Gastroesophageal sphincter (tissue), 4 donors: ENCODE measurements around the gene NABP2. TPM values are rescaled to one million over a fixed set of nuclear protein-coding genes. Genes with fewer than 3 reads are reported as not detected.
A peak's percentile ranks its signal among the peaks of the same experiment; 100 is the strongest.

Experiments used
- ATAC-seq: fragments of 150-250 bp; one replicate; pipeline ENCODE4 v1.9.1; 2016; ENCODE audit warnings: mild to moderate bottlenecking, moderate library complexity
- H3K27ac ChIP-seq, 4 donors: fragments of 200-600 bp; sonication (generic) in 3 of 4; 1 replicate in 3 of 4; 2 replicates in 1 of 4; pipeline ENCODE4 v1.5.1; 2016 to 2019
- H3K27me3 ChIP-seq: fragments of 200-600 bp; sonication (generic); one replicate; pipeline ENCODE4 v1.5.1; 2019
- H3K36me3 ChIP-seq, 2 donors: fragments of 200-600 bp; sonication (generic); one replicate each; pipeline ENCODE4 v1.5.1; 2019; ENCODE audit warnings: control low read depth in 1 of 2
- H3K4me1 ChIP-seq, 3 donors: fragments of 200-600 bp; sonication (generic); 1 replicate in 2 of 3; 2 replicates in 1 of 3; pipeline ENCODE4 v1.5.1; 2016 to 2019; ENCODE audit warnings: control low read depth in 2 of 3
- H3K4me3 ChIP-seq, 2 donors: fragments of 200-600 bp; sonication (generic); one replicate each; pipeline ENCODE4 v1.5.1; 2019; ENCODE audit warnings: mild to moderate bottlenecking in 1 of 2, moderate library complexity in 1 of 2
- H3K9me3 ChIP-seq, 3 donors: fragments of 200-600 bp; sonication (generic); one replicate each; pipeline ENCODE4 v1.5.1; 2017 to 2019; ENCODE audit warnings: control low read depth in 2 of 3
- EP300 ChIP-seq: sonication (generic); formaldehyde crosslinking; IDR thresholded peaks from one replicate; pipeline ENCODE4 v1.6.1; 2017; ENCODE audit warnings: antibody characterized with exemption, mild to moderate bottlenecking
- POLR2A ChIP-seq, 2 donors: fragments of 450-650 bp; IDR thresholded peaks; one replicate each; pipeline ENCODE4 v1.6.1; 2017; ENCODE audit warnings: antibody characterized with exemption in 2 of 2, mild to moderate bottlenecking in 2 of 2, moderate library complexity in 1 of 2
- POLR2AphosphoS5 ChIP-seq: sonication (generic); formaldehyde crosslinking; IDR thresholded peaks from one replicate; pipeline ENCODE4 v1.6.1; 2017; ENCODE audit warnings: antibody characterized with exemption
- WGBS, 2 donors: methylation state at CpG; one replicate each; pipeline ENCODE4 v1.1.5; 2018; ENCODE audit warnings: low coverage in 1 of 2; 5-methylcytosine and 5-hydroxymethylcytosine counted together
- total RNA-seq, 4 donors: library from RNA; depleted of rRNA; stranded (reverse); fragments of >200 nt; gene quantifications; one replicate each; pipeline ENCODE4 v1.1.0, GENCODE V29; 2016
- TF ChIP-seq, protein P1 (sequence below), 4 experiments: fragments of 200-600 bp in 2 of 4; fragments of 450-650 bp in 2 of 4; sonication (generic) in 1 of 4; IDR thresholded peaks; one replicate each; pipeline ENCODE4 v1.5.1; 2017 to 2019; ENCODE audit warnings: antibody characterized with exemption in 4 of 4, mild to moderate bottlenecking in 2 of 4, moderate library complexity in 2 of 4

Gene NABP2
- total RNA-seq, 4 donors from 2014 or later, result 23.7 to 34.7 (median 28.8) TPM

DNA sequence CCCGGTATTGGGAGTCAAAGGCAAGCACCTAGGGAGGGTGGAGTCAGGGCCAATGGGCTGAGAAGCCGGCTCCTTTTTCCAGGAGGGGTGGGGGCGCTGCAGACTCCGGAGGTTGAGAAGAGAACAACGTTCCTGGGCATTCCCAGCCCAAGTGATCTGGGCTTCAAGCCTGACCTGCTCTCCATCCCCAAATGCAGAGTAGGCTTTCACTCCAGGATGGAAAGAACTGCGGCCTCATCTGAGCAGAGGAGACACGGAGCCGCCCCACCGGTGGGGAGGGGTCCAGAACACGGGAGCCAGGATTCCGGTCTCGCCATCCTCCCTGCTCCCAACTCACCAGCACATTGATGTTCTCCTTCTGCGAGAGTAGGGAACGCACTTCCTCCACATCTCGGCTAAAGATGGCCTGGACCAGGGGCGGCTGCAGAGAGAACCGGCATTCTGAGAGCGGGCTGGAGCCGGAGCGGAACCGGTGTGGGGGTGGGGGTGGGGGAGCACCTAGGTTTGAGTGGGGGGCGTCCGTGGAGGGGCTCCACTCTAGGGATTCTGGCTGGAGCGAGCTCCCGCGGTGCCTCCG is 33.4 kb downstream of the NABP2 start:
- WGBS, 2 donors, result 0% methylated on average over 4 of the region's 27 CpGs; no CpG with 5 or more reads in 1 of the 2 donors
- TF ChIP-seq POLR2A (IDR thresholded peaks at IDR 0.05), result no peak
- TF ChIP-seq, protein P1, sequence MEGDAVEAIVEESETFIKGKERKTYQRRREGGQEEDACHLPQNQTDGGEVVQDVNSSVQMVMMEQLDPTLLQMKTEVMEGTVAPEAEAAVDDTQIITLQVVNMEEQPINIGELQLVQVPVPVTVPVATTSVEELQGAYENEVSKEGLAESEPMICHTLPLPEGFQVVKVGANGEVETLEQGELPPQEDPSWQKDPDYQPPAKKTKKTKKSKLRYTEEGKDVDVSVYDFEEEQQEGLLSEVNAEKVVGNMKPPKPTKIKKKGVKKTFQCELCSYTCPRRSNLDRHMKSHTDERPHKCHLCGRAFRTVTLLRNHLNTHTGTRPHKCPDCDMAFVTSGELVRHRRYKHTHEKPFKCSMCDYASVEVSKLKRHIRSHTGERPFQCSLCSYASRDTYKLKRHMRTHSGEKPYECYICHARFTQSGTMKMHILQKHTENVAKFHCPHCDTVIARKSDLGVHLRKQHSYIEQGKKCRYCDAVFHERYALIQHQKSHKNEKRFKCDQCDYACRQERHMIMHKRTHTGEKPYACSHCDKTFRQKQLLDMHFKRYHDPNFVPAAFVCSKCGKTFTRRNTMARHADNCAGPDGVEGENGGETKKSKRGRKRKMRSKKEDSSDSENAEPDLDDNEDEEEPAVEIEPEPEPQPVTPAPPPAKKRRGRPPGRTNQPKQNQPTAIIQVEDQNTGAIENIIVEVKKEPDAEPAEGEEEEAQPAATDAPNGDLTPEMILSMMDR (IDR thresholded peaks at IDR 0.05), result no peak
- TF ChIP-seq EP300, result no peak
- no peak for TF ChIP-seq POLR2AphosphoS5
- Histone ChIP-seq H3K9me3 (no peaks in the 10 kb centered on the region), H3K27ac (peak overlapping the region; percentile 70 to 96 (median 92)), H3K4me3 (peak overlapping the region; percentile 82 to 96), H3K36me3 (peaks cover 0 to 43% of the 10 kb centered on the region in 2 donors), H3K27me3 (no peaks in the 10 kb centered on the region), H3K4me1 (peaks cover 4 to 34% (median 21%) of the 10 kb centered on the region in 3 donors)
- no peak for ATAC-seq

DNA sequence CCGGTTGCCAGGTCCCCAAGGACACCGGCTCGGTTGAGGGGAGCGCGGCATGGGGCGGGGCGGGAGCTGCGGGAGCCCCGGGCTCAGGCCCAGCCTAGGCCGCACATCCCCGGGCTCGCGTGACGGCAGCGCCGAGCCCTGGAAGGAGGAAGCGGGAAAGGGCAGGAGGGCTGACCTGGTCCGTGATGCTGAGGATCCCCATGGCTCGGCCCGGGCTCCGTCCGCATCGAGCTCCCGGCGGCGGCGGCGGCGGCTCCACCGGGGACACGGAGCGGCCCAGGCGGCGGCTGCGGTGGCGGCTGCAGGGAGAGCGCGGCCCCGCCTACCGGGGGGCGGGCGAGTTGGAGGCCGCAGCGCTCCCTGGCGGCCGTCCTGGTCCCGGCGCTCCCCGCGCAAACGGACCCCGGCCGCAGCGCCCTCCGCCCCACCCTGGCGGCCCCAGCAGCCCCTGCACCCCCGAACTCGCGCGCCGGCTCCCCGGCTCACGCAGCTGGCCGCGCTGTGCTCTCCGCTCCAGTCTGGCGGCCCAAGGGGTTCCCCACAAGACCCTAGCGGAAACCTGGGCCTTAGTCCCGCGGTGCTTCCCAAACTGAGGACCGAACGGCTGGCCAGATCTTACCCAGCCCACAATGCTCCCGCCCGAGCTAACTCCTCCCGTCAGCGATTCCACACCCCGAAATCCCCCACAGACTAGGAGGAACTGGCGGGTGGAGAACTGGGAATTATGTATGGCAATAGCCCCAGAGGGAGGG is 34.1 kb downstream of the NABP2 start, which contains the start of gene ANKRD52:
Gene ANKRD52 (minus strand): TSS at position 317 of the 752 bp plus-strand sequence. CDS start 115 bp downstream, at position 202.
- no peaks in the 10 kb centered on the region for H3K9me3 ChIP-seq
- peaks cover 4 to 34% (median 21%) of the 10 kb centered on the region in 3 donors for H3K4me1 ChIP-seq
- peak; percentile 95 for ATAC-seq
- peak within 1 kb of the TSS; percentile 70 to 96 (median 92) for H3K27ac ChIP-seq
- H3K36me3 ChIP-seq, result peaks cover 0 to 37% of the 10 kb centered on the region in 2 donors
- WGBS, 2 donors, result no CpG with 5 or more reads among the region's 78 CpGs
- peak within 1 kb of the TSS; percentile 82 to 96 for H3K4me3 ChIP-seq
- TF ChIP-seq POLR2AphosphoS5 (no peak), POLR2A (IDR thresholded peaks at IDR 0.05) (peak; percentile 18 to 62)
- TF ChIP-seq, protein P1 (IDR thresholded peaks at IDR 0.05), result peak in 3 of 4 experiments; percentile 78 to 86 (median 82)
- H3K27me3 ChIP-seq, result no peaks in the 10 kb centered on the region

DNA sequence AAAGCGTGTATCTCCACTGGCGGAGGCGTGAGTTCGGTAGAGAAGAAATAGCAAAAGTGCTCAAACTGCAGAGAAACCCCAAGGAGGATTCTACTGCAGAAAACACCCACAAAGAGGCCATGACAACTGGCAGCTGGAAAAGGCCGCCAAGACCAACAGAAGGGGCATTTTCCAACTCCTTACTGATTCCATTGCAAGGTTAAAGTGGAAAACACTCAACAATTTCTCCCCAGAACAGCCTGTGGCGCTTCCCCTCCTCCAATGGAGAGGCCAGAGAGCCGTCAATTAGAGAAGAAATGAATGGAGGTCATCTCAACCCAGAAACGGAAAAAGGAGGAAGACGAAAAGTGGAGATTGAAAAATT is 34.7 kb downstream of the NABP2 start:
- Histone ChIP-seq H3K36me3 (peaks cover 0 to 31% of the 10 kb centered on the region in 2 donors), H3K27ac (peak overlapping the region; percentile 70 to 96 (median 92)), H3K4me3 (peak overlapping the region; percentile 82 to 96), H3K4me1 (peaks cover 4 to 34% (median 21%) of the 10 kb centered on the region in 3 donors), H3K27me3 (no peaks in the 10 kb centered on the region), H3K9me3 (no peaks in the 10 kb centered on the region)
- TF ChIP-seq, protein P1 (IDR thresholded peaks at IDR 0.05), result no peak
- WGBS, 2 donors, result 2 to 20% methylated on average over 3 to 8 of the region's 9 CpGs
- ATAC-seq, result no peak

DNA sequence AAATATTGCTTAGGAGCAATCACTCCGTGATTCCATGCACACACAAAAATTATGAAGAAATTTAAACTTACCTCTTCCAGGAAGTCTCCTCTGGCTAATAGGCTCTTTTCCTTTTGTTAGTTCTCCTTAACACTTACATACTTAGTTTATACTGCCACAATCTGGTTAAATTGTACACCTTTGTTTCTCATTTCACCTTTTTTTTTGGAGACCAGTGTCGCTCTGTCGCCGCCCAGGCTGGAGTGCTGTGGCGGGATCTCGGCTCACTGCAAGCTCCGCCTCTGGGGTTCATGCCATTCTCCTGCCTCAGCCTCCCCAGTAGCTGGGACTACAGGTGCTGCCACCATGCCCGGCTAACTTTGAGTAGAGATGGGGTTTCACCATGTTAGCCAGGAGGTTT is 36.2 kb downstream of the NABP2 start:
- no peak overlapping the region for H3K27ac ChIP-seq
- H3K27me3 ChIP-seq, result no peaks in the 10 kb centered on the region
- no peak overlapping the region for H3K4me3 ChIP-seq
- H3K36me3 ChIP-seq, result peaks cover 0 to 15% of the 10 kb centered on the region in 2 donors
- TF ChIP-seq POLR2AphosphoS5 (no peak), EP300 (no peak), POLR2A (IDR thresholded peaks at IDR 0.05) (no peak)
- TF ChIP-seq, protein P1 (IDR thresholded peaks at IDR 0.05), result no peak
- WGBS, 2 donors, result 91% methylated on average over 6 to 7 of the region's 8 CpGs
- H3K4me1 ChIP-seq, result peaks cover 4 to 33% (median 21%) of the 10 kb centered on the region in 3 donors
- H3K9me3 ChIP-seq, result no peaks in the 10 kb centered on the region
- ATAC-seq, result no peak
